Measurements from ENCODE around the gene AKAP10.

Gene AKAP10

GRCh38 chr17:19943599-19943998, 34.0 kb downstream of the AKAP10 start:
- peak overlapping the region; percentile 55; the same call in 1 of the 2 replicates for H3K27ac ChIP-seq
- no peak for TF ChIP-seq ZFX (IDR thresholded peaks at IDR 0.05)
- no peak for TF ChIP-seq CTCF (conservative IDR thresholded peaks at IDR 0.05)

DNA sequence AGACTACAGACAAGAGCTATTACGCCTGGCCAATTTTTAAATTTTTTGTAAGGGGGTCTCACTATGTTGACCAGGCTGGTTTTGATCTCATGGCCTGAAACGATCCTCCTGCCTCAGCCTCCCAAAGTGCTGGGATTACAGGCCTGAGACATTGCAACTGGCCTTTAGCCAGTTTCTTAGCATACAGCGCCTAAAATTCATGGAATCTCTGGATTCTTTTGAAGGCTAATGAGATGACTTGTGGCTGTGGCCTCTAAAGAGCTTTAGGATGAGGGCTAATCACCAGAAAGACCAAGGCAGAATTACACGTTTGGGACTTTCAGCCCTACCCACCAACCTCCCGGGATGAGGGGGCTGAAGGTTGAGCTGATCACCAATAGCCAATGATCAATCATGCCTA, 34.6 kb downstream of the AKAP10 start:
- peak overlapping the region; percentile 55 for H3K27ac ChIP-seq
- TF ChIP-seq ZFX (IDR thresholded peaks at IDR 0.05) (no peak), CTCF (conservative IDR thresholded peaks at IDR 0.05) (no peak)

DNA sequence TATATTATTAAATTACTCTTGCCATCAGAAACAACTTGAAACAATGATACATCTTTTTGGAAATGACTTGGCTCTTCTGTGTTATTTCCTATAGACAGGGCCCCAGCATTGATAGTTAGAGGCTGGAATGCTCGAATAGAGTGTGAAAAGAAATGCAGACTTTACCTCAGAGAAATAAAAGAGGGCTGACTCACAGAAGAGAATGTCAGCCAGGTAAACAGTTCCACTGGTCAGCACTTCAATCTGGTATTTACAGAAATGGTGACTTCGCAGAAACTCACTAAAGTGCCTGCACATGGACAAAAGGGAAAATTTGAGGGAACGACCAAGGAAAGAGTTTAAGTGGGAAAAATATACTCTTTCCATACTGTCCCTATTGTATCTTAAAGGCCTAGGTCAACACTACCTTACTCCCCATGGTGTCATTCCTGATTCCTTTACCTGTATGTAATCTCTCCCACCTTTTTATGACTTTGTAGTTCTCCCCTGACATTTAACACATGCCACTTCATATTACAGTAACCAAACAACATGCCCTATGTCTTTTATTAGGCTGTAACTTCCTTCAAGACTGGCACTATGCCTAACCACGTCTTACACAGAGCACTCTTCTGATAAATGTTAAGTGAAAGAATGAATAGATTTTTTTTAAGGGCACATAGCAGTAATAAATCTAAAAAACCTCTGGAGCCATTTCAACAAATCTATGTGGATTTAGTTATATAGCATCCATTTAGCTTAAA, 36.7 kb downstream of the AKAP10 start:
- no peak overlapping the region for H3K27ac ChIP-seq
- TF ChIP-seq ZFX (IDR thresholded peaks at IDR 0.05) (no peak), CTCF (conservative IDR thresholded peaks at IDR 0.05) (no peak)

- TF ChIP-seq ZFX (IDR thresholded peaks at IDR 0.05) = no peak
- no peak for TF ChIP-seq CTCF (conservative IDR thresholded peaks at IDR 0.05)
- H3K27ac ChIP-seq = no peak overlapping the region
Observed at GRCh38 chr17:19939993-19940721, 37.5 kb downstream of the AKAP10 start.

- TF ChIP-seq ZFX (IDR thresholded peaks at IDR 0.05) = no peak
- no peak for TF ChIP-seq CTCF (conservative IDR thresholded peaks at IDR 0.05)
- H3K27ac ChIP-seq = peak overlapping the region; percentile 97
Observed at GRCh38 chr17:19938736-19939135, 38.9 kb downstream of the AKAP10 start.

- peak overlapping the region; percentile 97 for H3K27ac ChIP-seq
- TF ChIP-seq ZFX (IDR thresholded peaks at IDR 0.05) = no peak
- TF ChIP-seq CTCF (conservative IDR thresholded peaks at IDR 0.05) = no peak
Observed at GRCh38 chr17:19937522-19937921, 40.1 kb downstream of the AKAP10 start.

DNA sequence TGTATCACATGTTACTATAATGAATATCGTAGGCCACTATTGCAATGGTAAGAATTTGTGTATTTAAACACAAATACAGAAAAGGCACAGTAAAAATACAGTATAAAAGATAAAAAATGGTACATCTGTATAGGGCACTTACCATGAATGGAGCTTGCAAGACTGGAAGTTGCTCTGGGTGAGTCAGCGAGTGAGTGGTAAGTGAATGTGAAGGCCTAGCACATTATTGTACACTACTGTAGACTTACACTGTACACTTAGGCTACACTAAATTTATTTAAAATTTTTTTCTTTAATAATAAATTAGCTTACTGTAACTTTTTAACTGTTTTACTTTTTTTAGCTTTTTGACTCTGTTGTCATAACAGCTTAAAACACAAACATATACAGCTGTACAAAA, 42.5 kb downstream of the AKAP10 start:
- TF ChIP-seq CTCF (conservative IDR thresholded peaks at IDR 0.05) (no peak), ZFX (IDR thresholded peaks at IDR 0.05) (no peak)

More for the DNA sequence above, 42.5 kb downstream of the AKAP10 start:
- H3K27ac ChIP-seq = no peak overlapping the region
